GM23338 (cell line): ENCODE data around the gene MRPS18B. TPM values are rescaled to one million over a fixed set of nuclear protein-coding genes. Genes with fewer than 3 reads are reported as not detected.

Experiments
- ATAC-seq: fragments of 200-7000 bp; cut with Tn5 transposase; 3 replicates; pipeline ENCODE4 v1.9.1; 2020
- DNase-seq: peaks from one replicate; pipeline ENCODE4 v3.0.0-alpha.2; 2015; ENCODE audit warnings: low spot score
- H2AFZ ChIP-seq: fragments of 200-600 bp; sonication (generic); 2 replicates; pipeline ENCODE4 v1.8.0; 2016; ENCODE audit warnings: antibody characterized with exemption, mild to moderate bottlenecking, moderate library complexity
- H3F3A ChIP-seq: fragments of 200-600 bp; sonication (generic); replicated peaks from 2 replicates; pipeline ENCODE4 v1.8.0; 2017; ENCODE audit warnings: antibody characterized with exemption, mixed run types, low read depth
- H3K27ac ChIP-seq: fragments of 200-600 bp; sonication (generic); 2 replicates; pipeline ENCODE4 v1.6.1; 2016; ENCODE audit warnings: low read depth
- H3K27me3 ChIP-seq: fragments of 200-600 bp; sonication (generic); 2 replicates; pipeline ENCODE4 v1.8.0; 2016; ENCODE audit warnings: mild to moderate bottlenecking, mixed run types, moderate library complexity; ENCODE audit not compliant: insufficient read depth
- H3K36me3 ChIP-seq: fragments of 200-600 bp; sonication (generic); 2 replicates; pipeline ENCODE4 v1.8.0; 2016; ENCODE audit warnings: mild to moderate bottlenecking; ENCODE audit not compliant: insufficient read depth
- H3K4me1 ChIP-seq: fragments of 200-600 bp; sonication (generic); 2 replicates; pipeline ENCODE4 v1.8.0; 2016; ENCODE audit warnings: mild to moderate bottlenecking, moderate library complexity; ENCODE audit not compliant: insufficient read depth
- H3K4me2 ChIP-seq: fragments of 200-600 bp; sonication (generic); 2 replicates; pipeline ENCODE4 v1.7.1; 2017; ENCODE audit warnings: mixed run types
- H3K4me3 ChIP-seq: fragments of 200-600 bp; sonication (generic); 2 replicates; pipeline ENCODE4 v1.6.1; 2016; ENCODE audit warnings: mixed run types
- H3K79me2 ChIP-seq: fragments of 200-600 bp; sonication (generic); replicated peaks from 2 replicates; pipeline ENCODE4 v1.8.0; 2017; ENCODE audit warnings: mild to moderate bottlenecking; ENCODE audit not compliant: insufficient read depth
- H3K9me2 ChIP-seq: fragments of 200-600 bp; sonication (generic); 2 replicates; pipeline ENCODE4 v1.8.0; 2017; ENCODE audit not compliant: insufficient read depth
- H4K20me1 ChIP-seq: fragments of 200-600 bp; sonication (generic); replicated peaks from 2 replicates; pipeline ENCODE4 v1.8.0; 2017; ENCODE audit warnings: mild to moderate bottlenecking; ENCODE audit not compliant: insufficient read depth
- H3K27ac Mint-ChIP-seq: 2 replicates; pipeline ENCODE4 v1.8.0; 2020; ENCODE audit warnings: inconsistent platforms, mild to moderate bottlenecking, moderate library complexity, mixed read lengths
- H3K27me3 Mint-ChIP-seq: 3 replicates; pipeline ENCODE4 v1.8.0; 2022; ENCODE audit warnings: low read depth, mild to moderate bottlenecking, moderate library complexity, mixed read lengths, inconsistent platforms; ENCODE audit not compliant: insufficient read depth, poor library complexity
- H3K36me3 Mint-ChIP-seq: 3 replicates; pipeline ENCODE4 v1.8.0; 2021; ENCODE audit warnings: low read depth, mild to moderate bottlenecking, inconsistent platforms, moderate library complexity, mixed read lengths
- H3K4me1 Mint-ChIP-seq: 3 replicates; pipeline ENCODE4 v1.8.0; 2020; ENCODE audit warnings: mild to moderate bottlenecking, inconsistent platforms, mixed read lengths
- H3K4me3 Mint-ChIP-seq: 3 replicates; pipeline ENCODE4 v1.8.0; 2021; ENCODE audit warnings: moderate library complexity, mild to moderate bottlenecking, inconsistent platforms, mixed read lengths
- H3K9me3 Mint-ChIP-seq: 3 replicates; pipeline ENCODE4 v1.8.0; 2020; ENCODE audit warnings: moderate library complexity, mild to moderate bottlenecking, inconsistent platforms, mixed read lengths
- CREB1 ChIP-seq: fragments of 250-450 bp; sonication (Bioruptor Pico); IDR thresholded peaks from 2 replicates; pipeline ENCODE4 v1.5.0; 2020; ENCODE audit warnings: low read depth, mild to moderate bottlenecking, moderate library complexity
- EZH2 ChIP-seq: fragments of 200-600 bp; sonication (generic); IDR thresholded peaks from one replicate; pipeline ENCODE4 v1.8.0; 2017; ENCODE audit warnings: antibody characterized with exemption, mild to moderate bottlenecking, low read depth; ENCODE audit not compliant: unreplicated experiment
- EZH2phosphoT487 ChIP-seq: fragments of 200-600 bp; sonication (generic); IDR thresholded peaks from one replicate; pipeline ENCODE4 v1.8.1; 2018; ENCODE audit warnings: antibody characterized with exemption; ENCODE audit not compliant: unreplicated experiment
- JUNB ChIP-seq: IDR thresholded peaks from one replicate; pipeline ENCODE4 v1.6.1; 2016; ENCODE audit warnings: antibody characterized with exemption; ENCODE audit not compliant: unreplicated experiment
- NANOG ChIP-seq: IDR thresholded peaks from 2 replicates; pipeline ENCODE4 v1.6.1; 2016; ENCODE audit warnings: antibody characterized with exemption, borderline replicate concordance
- POLR2AphosphoS5 ChIP-seq: IDR thresholded peaks from 2 replicates; pipeline ENCODE4 v1.6.1; 2016; ENCODE audit warnings: antibody characterized with exemption, low read depth
- STAT1 ChIP-seq: IDR thresholded peaks from one replicate; pipeline ENCODE4 v1.6.1; 2016; ENCODE audit warnings: antibody characterized with exemption; ENCODE audit not compliant: unreplicated experiment
- ZNF114 ChIP-seq: fragments of 250-450 bp; sonication (Bioruptor Pico); IDR thresholded peaks from 2 replicates; pipeline ENCODE4 v1.5.0; 2020; ENCODE audit warnings: mild to moderate bottlenecking, moderate library complexity
- ZNF331 ChIP-seq: fragments of 250-450 bp; sonication (Bioruptor Pico); IDR thresholded peaks from 2 replicates; pipeline ENCODE4 v1.5.0; 2020; ENCODE audit warnings: low read depth, mild to moderate bottlenecking, moderate library complexity
- polyA plus RNA-seq: library from polyadenylated mRNA; unstranded; fragments of >200 nt; fragmentation: Nextera tagmentation; extraction: Ambion mirVana; gene quantifications from 2 replicates; pipeline ENCODE4 v1.2.1, GENCODE V29; 2016
- total RNA-seq: library from RNA; depleted of rRNA; stranded (reverse); fragments of >200 nt; shearing (Covaris generic); gene quantifications from 2 replicates; pipeline ENCODE4 v1.2.3, GENCODE V29; 2014
- TF ChIP-seq, protein P1 (sequence below), 2 experiments: fragments of 200-600 bp in 1 of 2; sonication (generic) in 1 of 2; conservative IDR thresholded peaks; 2 replicates each; pipeline versions ENCODE4 v1.5.1 to v1.6.1; 2016 to 2017; ENCODE audit warnings: antibody characterized with exemption in 2 of 2, low read depth in 2 of 2, mild to moderate bottlenecking in 2 of 2, moderate library complexity in 1 of 2
- TF ChIP-seq, protein P2 (sequence below): IDR thresholded peaks from one replicate; pipeline ENCODE4 v1.6.1; 2018; ENCODE audit warnings: antibody characterized with exemption; ENCODE audit not compliant: unreplicated experiment
- TF ChIP-seq, protein P3 (sequence below): fragments of 250-450 bp; sonication (Bioruptor Pico); IDR thresholded peaks from 2 replicates; pipeline ENCODE4 v1.5.0; 2020; ENCODE audit warnings: mild to moderate bottlenecking, moderate library complexity

The MRPS18B gene
- total and polyA plus RNA-seq, 2 experiments from 2014 or later = 49.2 to 73.6 TPM

DNA sequence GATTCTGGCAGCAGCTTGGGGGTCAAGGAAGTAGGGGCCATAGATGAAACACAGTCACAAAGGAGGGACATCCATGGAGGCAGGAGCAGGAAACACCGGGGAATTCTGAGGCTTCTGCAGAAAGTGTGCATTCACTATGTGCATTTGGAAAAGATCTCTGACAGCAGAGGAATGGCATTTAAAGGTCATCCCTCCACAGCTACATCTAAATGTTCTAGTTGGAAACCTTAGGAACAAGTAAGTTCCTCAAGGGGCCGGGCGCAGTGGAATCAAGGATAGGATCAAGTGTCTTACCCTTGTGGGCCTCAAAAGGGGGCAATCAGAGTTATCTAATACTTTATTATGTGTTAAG is 38.1 kb downstream of the MRPS18B start:
- no peak overlapping the region for H3K27ac ChIP-seq
- DNase-seq = no peak
- no peak overlapping the region; the same call in 2 of the 3 replicates for H3K4me3 Mint-ChIP-seq
- no peaks in the 10 kb centered on the region for H3K79me2 ChIP-seq
- H4K20me1 ChIP-seq = peaks cover 3% of the 10 kb centered on the region; the same call in 1 of the 2 replicates
- peaks cover 25% of the 10 kb centered on the region for H3K36me3 ChIP-seq
- ATAC-seq = no peak
- H3K36me3 Mint-ChIP-seq = peaks cover 83% of the 10 kb centered on the region
- no peaks in the 10 kb centered on the region for H3K4me1 ChIP-seq
- H2AFZ ChIP-seq = no peak overlapping the region
- no peaks in the 10 kb centered on the region for H3K9me3 Mint-ChIP-seq
- H3K4me3 ChIP-seq = no peak overlapping the region
- no peaks in the 10 kb centered on the region for H3K4me1 Mint-ChIP-seq
- H3F3A ChIP-seq = peaks cover 7% of the 10 kb centered on the region; the same call in 1 of the 2 replicates
- peaks cover 9% of the 10 kb centered on the region for H3K27me3 Mint-ChIP-seq
- no peak overlapping the region for H3K27ac Mint-ChIP-seq
- H3K4me2 ChIP-seq = no peak overlapping the region
- H3K9me2 ChIP-seq = no peaks in the 10 kb centered on the region
- TF ChIP-seq EZH2phosphoT487 (no peak), POLR2AphosphoS5 (no peak), ZNF114 (CRISPR knock-in tag) (no peak), STAT1 (no peak), CREB1 (CRISPR knock-in tag) (no peak), JUNB (no peak), ZNF331 (CRISPR knock-in tag) (no peak), EZH2 (no peak), NANOG (no peak)
- TF ChIP-seq, protein P1, sequence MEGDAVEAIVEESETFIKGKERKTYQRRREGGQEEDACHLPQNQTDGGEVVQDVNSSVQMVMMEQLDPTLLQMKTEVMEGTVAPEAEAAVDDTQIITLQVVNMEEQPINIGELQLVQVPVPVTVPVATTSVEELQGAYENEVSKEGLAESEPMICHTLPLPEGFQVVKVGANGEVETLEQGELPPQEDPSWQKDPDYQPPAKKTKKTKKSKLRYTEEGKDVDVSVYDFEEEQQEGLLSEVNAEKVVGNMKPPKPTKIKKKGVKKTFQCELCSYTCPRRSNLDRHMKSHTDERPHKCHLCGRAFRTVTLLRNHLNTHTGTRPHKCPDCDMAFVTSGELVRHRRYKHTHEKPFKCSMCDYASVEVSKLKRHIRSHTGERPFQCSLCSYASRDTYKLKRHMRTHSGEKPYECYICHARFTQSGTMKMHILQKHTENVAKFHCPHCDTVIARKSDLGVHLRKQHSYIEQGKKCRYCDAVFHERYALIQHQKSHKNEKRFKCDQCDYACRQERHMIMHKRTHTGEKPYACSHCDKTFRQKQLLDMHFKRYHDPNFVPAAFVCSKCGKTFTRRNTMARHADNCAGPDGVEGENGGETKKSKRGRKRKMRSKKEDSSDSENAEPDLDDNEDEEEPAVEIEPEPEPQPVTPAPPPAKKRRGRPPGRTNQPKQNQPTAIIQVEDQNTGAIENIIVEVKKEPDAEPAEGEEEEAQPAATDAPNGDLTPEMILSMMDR (conservative IDR thresholded peaks at IDR 0.05; ENCODE audit: low read depth in 2 of 2) = no peak
- TF ChIP-seq, protein P2, sequence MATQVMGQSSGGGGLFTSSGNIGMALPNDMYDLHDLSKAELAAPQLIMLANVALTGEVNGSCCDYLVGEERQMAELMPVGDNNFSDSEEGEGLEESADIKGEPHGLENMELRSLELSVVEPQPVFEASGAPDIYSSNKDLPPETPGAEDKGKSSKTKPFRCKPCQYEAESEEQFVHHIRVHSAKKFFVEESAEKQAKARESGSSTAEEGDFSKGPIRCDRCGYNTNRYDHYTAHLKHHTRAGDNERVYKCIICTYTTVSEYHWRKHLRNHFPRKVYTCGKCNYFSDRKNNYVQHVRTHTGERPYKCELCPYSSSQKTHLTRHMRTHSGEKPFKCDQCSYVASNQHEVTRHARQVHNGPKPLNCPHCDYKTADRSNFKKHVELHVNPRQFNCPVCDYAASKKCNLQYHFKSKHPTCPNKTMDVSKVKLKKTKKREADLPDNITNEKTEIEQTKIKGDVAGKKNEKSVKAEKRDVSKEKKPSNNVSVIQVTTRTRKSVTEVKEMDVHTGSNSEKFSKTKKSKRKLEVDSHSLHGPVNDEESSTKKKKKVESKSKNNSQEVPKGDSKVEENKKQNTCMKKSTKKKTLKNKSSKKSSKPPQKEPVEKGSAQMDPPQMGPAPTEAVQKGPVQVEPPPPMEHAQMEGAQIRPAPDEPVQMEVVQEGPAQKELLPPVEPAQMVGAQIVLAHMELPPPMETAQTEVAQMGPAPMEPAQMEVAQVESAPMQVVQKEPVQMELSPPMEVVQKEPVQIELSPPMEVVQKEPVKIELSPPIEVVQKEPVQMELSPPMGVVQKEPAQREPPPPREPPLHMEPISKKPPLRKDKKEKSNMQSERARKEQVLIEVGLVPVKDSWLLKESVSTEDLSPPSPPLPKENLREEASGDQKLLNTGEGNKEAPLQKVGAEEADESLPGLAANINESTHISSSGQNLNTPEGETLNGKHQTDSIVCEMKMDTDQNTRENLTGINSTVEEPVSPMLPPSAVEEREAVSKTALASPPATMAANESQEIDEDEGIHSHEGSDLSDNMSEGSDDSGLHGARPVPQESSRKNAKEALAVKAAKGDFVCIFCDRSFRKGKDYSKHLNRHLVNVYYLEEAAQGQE = no peak
- H3K27me3 ChIP-seq = no peaks in the 10 kb centered on the region

DNA sequence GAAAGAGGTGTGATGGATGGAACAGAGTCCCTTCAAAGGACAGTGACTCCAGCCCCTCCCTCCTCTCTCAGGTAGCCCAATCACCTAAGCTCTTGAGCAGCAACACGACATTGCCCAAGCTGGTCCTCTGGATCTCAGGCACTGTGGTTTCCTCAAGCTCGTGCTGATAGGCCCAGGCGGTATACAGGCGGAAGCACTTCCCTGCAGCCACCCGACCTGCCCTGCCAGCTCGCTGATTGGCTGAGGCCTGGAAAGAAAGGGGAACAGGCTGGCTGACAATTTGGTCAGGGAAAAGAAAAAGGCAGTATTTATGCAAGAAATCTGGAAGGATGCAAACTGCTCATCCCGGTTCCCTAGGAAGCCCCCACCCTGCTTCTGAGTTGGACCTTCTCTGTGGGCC is 38.9 kb downstream of the MRPS18B start:
- Mint-ChIP-seq H3K36me3 (peaks cover 79% of the 10 kb centered on the region), H3K27ac (no peak overlapping the region), H3K4me3 (no peak overlapping the region), H3K4me1 (no peaks in the 10 kb centered on the region), H3K9me3 (no peaks in the 10 kb centered on the region), H3K27me3 (peaks cover 9% of the 10 kb centered on the region)
- ATAC-seq (no peak), DNase-seq (no peak)
- H3K27me3 ChIP-seq = no peaks in the 10 kb centered on the region
- peaks cover 7% of the 10 kb centered on the region; the same call in 1 of the 2 replicates for H3F3A ChIP-seq
- no peaks in the 10 kb centered on the region for H3K4me1 ChIP-seq
- H3K79me2 ChIP-seq = no peaks in the 10 kb centered on the region
- H3K27ac ChIP-seq = no peak overlapping the region
- H3K4me2 ChIP-seq = no peak overlapping the region
- H2AFZ ChIP-seq = no peak overlapping the region
- H3K4me3 ChIP-seq = no peak overlapping the region
- H3K9me2 ChIP-seq = no peaks in the 10 kb centered on the region
- H3K36me3 ChIP-seq = peaks cover 25% of the 10 kb centered on the region
- H4K20me1 ChIP-seq = peaks cover 6% of the 10 kb centered on the region; the same call in 1 of the 2 replicates
- TF ChIP-seq NANOG (no peak), EZH2phosphoT487 (no peak)
- TF ChIP-seq, protein P3, sequence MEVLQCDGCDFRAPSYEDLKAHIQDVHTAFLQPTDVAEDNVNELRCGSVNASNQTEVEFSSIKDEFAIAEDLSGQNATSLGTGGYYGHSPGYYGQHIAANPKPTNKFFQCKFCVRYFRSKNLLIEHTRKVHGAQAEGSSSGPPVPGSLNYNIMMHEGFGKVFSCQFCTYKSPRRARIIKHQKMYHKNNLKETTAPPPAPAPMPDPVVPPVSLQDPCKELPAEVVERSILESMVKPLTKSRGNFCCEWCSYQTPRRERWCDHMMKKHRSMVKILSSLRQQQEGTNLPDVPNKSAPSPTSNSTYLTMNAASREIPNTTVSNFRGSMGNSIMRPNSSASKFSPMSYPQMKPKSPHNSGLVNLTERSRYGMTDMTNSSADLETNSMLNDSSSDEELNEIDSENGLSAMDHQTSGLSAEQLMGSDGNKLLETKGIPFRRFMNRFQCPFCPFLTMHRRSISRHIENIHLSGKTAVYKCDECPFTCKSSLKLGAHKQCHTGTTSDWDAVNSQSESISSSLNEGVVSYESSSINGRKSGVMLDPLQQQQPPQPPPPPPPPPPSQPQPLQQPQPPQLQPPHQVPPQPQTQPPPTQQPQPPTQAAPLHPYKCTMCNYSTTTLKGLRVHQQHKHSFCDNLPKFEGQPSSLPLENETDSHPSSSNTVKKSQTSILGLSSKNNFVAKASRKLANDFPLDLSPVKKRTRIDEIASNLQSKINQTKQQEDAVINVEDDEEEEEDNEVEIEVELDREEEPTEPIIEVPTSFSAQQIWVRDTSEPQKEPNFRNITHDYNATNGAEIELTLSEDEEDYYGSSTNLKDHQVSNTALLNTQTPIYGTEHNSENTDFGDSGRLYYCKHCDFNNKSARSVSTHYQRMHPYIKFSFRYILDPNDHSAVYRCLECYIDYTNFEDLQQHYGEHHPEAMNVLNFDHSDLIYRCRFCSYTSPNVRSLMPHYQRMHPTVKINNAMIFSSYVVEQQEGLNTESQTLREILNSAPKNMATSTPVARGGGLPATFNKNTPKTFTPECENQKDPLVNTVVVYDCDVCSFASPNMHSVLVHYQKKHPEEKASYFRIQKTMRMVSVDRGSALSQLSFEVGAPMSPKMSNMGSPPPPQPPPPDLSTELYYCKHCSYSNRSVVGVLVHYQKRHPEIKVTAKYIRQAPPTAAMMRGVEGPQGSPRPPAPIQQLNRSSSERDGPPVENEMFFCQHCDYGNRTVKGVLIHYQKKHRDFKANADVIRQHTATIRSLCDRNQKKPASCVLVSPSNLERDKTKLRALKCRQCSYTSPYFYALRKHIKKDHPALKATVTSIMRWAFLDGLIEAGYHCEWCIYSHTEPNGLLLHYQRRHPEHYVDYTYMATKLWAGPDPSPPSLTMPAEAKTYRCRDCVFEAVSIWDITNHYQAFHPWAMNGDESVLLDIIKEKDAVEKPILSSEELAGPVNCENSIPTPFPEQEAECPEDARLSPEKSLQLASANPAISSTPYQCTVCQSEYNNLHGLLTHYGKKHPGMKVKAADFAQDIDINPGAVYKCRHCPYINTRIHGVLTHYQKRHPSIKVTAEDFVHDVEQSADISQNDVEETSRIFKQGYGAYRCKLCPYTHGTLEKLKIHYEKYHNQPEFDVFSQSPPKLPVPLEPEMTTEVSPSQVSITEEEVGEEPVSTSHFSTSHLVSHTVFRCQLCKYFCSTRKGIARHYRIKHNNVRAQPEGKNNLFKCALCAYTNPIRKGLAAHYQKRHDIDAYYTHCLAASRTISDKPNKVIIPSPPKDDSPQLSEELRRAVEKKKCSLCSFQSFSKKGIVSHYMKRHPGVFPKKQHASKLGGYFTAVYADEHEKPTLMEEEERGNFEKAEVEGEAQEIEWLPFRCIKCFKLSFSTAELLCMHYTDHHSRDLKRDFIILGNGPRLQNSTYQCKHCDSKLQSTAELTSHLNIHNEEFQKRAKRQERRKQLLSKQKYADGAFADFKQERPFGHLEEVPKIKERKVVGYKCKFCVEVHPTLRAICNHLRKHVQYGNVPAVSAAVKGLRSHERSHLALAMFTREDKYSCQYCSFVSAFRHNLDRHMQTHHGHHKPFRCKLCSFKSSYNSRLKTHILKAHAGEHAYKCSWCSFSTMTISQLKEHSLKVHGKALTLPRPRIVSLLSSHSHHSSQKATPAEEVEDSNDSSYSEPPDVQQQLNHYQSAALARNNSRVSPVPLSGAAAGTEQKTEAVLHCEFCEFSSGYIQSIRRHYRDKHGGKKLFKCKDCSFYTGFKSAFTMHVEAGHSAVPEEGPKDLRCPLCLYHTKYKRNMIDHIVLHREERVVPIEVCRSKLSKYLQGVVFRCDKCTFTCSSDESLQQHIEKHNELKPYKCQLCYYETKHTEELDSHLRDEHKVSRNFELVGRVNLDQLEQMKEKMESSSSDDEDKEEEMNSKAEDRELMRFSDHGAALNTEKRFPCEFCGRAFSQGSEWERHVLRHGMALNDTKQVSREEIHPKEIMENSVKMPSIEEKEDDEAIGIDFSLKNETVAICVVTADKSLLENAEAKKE (CRISPR knock-in tag) = no peak
